Measurements from ENCODE around the gene ST8SIA2.

ST8SIA2 gene
- long read RNA-seq, donor 1: 0 reads
- long read RNA-seq, donor 2, full-length matches to known transcripts: 1 of 1 reads
- long read RNA-seq, donor 2, partial matches to known transcripts: 0 of 1 reads
- long read RNA-seq, donor 2, other reads (novel, unspliced or antisense): 0 of 1 reads
- long read RNA-seq, donor 3, partial matches to known transcripts: 0 of 1 reads
- long read RNA-seq, donor 3, other reads (novel, unspliced or antisense): 0 of 1 reads
- long read RNA-seq, donor 4, full-length matches to known transcripts: 2 of 2 reads
- long read RNA-seq, donor 4, partial matches to known transcripts: 0 of 2 reads
- long read RNA-seq, donor 4, other reads (novel, unspliced or antisense): 0 of 2 reads
- long read RNA-seq, donor 5: 0 reads
- long read RNA-seq, donor 6, full-length matches to known transcripts: 3 of 3 reads
- long read RNA-seq, donor 6, partial matches to known transcripts: 0 of 3 reads
- long read RNA-seq, donor 6, other reads (novel, unspliced or antisense): 0 of 3 reads
- long read RNA-seq, donor 7: 0 reads
- long read RNA-seq, donor 8, full-length matches to known transcripts: 1 of 1 reads
- long read RNA-seq, donor 8, partial matches to known transcripts: 0 of 1 reads
- long read RNA-seq, donor 8, other reads (novel, unspliced or antisense): 0 of 1 reads

- peak; percentile 79 for DNase-seq
Measured at GRCh38 chr15:92393071-92393979, at the start of gene ST8SIA2. ST8SIA2 (plus strand) TSS chr15:92393881; CDS start chr15:92394065, 184 bp downstream.

DNA sequence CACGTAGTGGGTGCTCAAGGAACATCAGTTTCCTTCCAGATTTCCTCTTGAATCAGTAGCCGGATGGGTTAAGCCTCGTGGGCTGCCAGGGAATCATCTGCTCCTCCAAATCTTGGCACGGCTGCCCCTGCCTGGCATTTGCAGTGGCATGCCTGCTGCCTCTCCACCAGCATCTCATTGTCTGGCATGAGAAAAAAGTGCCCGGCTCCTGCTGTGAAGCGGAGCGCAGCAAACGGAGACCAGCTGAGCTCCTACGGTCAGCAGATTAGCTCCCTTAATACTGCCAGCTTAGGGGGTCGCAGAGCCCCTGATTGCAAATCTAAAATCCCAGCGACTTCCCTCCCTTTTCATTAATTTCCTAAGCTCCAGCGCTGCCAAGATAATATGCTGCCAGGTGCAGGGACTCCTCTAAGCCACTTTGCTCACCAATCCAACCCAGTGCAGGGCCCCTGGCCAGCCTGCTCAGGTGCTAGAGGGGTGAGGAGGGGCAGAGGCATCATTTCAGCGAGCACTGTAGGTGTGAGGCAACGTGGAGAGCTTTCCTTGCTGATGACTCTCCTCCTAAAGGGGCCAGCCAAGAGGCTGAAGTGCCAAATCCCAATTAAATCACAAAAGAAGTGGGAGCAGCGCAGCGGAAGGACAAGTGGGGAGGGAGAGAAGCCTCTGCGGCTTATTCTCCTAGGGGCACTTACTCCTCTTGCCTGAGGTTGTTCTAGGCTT lies 49.6 kb upstream of the ST8SIA2 start:
- no peak for DNase-seq

GRCh38 chr15:92346063-92346462 lies 47.6 kb upstream of the ST8SIA2 start:
- DNase-seq: no peak

GRCh38 chr15:92355307-92355706 lies 38.4 kb upstream of the ST8SIA2 start:
- no peak for DNase-seq

GRCh38 chr15:92361321-92362000 lies 32.2 kb upstream of the ST8SIA2 start:
- DNase-seq: no peak

DNA sequence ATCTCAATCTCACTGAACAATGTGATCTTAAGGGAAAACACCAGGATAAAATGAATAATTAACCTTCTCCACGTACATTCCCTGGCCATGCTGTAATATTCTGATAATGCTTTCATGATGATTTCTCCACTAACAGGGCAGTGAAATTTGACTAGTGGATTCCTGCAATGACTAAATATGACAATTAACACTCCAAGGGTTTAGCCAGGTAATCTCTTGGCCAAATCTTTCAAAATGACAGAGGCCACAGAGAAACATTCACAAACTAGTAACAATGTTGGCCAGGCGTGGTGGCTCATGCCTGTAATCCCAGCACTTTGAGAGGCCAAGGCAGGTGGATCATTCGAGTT lies 31.7 kb upstream of the ST8SIA2 start:
- DNase-seq: no peak

- no peak for DNase-seq
Measured at GRCh38 chr15:92365084-92365483, 28.6 kb upstream of the ST8SIA2 start.

DNA sequence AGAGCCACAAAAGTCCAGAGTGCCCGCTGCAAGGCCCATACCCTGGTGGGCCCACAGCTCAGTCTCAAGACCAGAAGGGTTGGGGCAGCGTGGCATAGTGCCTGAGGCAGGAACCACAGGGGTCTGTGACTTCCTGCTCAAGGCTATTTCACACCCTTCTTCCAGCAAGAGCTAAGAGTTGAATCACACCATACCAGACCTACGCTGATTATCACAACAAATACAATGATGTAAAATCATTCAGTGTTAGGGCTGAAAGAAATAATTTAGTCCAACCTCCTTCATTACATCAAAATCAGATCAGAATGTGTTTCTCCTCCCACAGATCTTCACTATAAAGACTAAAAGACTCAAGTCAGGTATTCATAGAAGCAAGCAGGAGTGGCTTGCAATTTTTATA lies 27.8 kb upstream of the ST8SIA2 start:
- DNase-seq: no peak

- no peak for DNase-seq
Measured at GRCh38 chr15:92366381-92366780, 27.3 kb upstream of the ST8SIA2 start.

GRCh38 chr15:92375057-92375456 lies 18.6 kb upstream of the ST8SIA2 start:
- no peak for DNase-seq

DNA sequence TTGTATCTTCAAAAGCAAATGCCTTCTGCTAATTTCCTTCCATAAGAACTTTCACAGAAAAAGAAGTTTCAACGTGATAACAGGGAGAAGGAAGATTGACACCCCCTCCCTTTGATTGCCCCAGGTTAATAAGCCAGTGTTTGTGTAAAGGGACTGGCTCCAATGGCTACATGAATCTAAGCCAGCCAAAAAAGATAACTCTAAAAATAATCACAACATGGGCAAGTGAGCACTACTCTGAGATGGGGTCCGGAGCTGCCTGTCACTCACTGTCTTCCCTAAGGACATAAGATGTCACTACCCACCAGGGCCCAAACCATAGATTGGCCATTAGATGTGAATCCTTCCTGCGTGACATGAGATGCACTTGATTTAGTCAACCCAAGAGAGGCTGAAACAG lies 17.6 kb upstream of the ST8SIA2 start:
- DNase-seq: no peak

DNA sequence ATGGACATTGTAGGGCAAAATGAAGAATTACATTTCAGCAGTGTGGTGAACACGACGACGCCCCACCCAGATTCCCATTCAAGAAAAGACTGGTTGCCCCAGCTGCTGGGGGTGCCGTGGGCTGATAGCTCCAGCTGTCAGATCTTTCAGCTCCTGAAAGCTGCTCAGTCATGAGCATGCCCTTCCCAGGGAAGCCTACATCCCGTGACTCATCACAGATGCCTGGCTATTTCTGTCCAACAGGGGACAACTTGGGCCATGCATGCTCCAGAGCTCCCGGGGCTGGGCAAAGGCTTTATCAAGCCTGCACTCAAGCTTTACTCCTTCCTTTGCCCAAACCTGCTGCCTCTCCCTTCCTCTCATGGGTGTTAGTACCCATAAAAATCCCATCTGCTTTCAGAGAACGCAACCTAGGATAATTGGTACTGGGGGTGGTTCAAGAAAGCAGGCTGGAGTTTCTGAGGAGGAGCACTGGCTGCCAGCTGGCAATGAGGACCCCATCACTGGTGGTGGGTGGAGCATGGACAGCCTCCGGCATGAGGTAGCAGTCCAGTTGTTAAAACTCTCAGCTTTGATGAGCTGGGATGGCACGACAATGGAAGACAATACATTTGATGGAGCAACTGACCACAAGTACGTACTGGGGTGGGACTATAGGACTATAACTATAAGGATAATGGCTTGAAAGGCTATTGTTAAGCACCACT lies 16.4 kb upstream of the ST8SIA2 start:
- DNase-seq: no peak

DNA sequence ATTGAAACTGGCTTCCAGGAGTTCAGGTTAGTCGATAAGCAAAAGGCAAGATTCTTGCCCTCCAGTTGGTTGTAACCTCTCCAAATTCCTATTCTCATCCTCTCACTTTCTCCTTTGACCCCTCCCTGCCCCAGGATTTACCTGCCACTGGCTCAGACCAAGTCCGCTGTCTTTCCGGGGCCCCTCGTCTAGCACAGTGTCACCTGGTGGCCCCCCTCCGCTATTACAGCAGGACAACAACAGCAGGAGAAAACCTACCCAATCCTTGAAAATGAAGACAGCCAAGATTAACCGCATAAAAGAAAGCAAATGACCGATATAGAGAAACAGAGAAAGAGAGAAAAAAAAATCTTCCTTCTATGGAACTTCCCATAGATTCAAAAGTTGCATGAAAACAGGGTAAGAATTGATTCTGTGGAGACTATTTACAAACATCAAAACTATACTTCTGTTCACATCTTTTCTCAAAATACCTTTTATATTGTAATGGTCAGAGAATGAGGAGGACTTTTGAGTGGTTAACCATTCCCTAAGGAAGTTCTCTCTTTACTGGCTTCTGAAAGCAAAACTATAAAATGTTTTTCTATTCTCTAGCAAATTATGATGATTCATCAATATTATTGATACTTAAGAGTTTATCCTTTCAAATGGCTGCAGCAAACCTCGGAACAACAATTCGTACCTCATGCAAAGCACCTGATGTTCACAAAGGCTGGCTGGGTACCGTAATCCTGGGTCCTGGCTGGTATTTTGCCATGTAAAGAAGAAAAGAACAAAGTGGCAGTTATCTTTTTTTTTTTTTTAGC lies 10.0 kb upstream of the ST8SIA2 start:
- DNase-seq: no peak

DNA sequence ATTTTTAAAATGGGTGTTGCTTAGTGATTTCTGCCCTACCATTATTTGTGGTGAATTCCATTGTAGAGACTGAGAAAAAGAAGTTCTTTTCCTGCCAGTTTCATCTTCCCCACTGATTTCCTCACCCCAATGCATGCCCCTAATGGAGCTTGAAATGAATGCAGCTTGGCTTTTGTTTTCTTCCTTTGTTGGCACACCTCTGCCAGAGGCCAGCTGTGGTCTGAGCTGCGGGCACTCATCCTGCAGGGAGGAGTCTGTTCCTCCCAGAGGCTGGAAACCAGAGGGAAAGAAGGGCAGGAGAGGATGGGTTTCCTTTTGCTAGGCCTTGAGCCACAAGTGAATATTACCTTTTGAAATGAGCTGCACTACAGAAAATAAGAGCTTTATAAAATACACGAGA lies 9.3 kb upstream of the ST8SIA2 start:
- no peak for DNase-seq

DNA sequence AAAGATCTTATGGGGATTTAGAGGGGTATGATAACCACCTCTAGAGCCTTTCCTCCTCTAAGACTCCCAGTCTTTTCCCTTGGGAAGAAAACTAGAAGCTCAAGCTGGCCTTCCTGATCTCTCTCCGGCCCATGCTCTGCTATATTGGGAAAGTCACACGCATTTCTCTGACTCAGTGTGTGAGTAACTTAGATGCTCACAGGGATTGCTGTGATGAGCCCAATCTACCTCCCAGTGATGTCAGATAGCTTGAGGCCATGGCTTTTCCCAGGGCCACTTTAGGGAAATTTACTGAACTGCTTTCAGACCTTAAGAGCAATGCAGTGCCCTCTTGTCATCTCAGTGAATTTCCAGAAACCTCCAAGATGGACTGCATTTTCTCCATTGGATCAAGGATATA lies 8.6 kb upstream of the ST8SIA2 start:
- DNase-seq: no peak

GRCh38 chr15:92391640-92392039 lies 2.0 kb upstream of the ST8SIA2 start:
- no peak for DNase-seq

GRCh38 chr15:92392462-92392861 lies 1.2 kb upstream of the ST8SIA2 start:
- DNase-seq: peak; percentile 21

DNA sequence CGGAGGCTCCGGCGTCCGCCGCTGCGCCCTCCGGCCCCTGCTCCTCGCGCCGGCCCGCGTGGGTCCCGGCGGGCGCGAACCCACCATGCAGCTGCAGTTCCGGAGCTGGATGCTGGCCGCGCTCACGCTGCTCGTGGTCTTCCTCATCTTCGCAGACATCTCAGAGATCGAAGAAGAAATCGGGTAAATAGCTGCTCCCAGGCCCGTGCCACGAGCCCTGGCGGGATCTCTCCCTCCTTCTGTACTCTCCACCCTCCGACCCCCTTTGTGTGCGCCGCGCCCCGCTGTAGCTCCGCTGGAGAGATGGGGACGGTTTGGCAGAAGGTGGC lies 263 bp downstream of the ST8SIA2 start:
- DNase-seq: peak; percentile 80

GRCh38 chr15:92394309-92395097 lies 822 bp downstream of the ST8SIA2 start:
- peak; percentile 81 for DNase-seq

Measured in right kidney (tissue), 9 donors.